Activated CD8-positive, alpha-beta memory T cell treated with anti-CD3 and anti-CD28 coated beads for 36 hours (primary cell): ENCODE data around the gene UBE3C. TPM values are rescaled to one million over a fixed set of nuclear protein-coding genes. Genes with fewer than 3 reads are reported as not detected.
"Not testable (repeated sequence)": the region's sequence is repeated elsewhere in the genome, so short reads cannot be mapped to it uniquely, and the experiment has no call there.

ENCODE experiments used
- CTCF ChIA-PET: fragments of 350-600 bp; sonication (Branson Sonifier 250); formaldehyde crosslinking; loops from one replicate; lab custom pipeline; 2021; ENCODE audit warnings: antibody characterized with exemption; lab: Charles Lee
- POLR2A ChIA-PET: fragments of 350-600 bp; sonication (Branson Sonifier 250); formaldehyde crosslinking; loops from one replicate; lab custom pipeline; 2021; ENCODE audit warnings: antibody characterized with exemption; lab: Charles Lee
- total RNA-seq, 2 experiments: library from RNA; stranded (reverse); gene quantifications; one replicate each; pipeline ENCODE4 v1.2.3, GENCODE V29; 2021

Gene UBE3C
- total RNA-seq, 2 experiments from 2014 or later, result 80.9 to 81.8 TPM

GRCh38 chr7:157277568-157277967 is 138.8 kb downstream of the UBE3C start:
- CTCF ChIA-PET, POLR2A ChIA-PET: not testable (repeated sequence)

GRCh38 chr7:157278167-157278790 is 139.6 kb downstream of the UBE3C start:
- CTCF ChIA-PET, result no interaction called here
- POLR2A ChIA-PET, result no interaction called here

GRCh38 chr7:157278791-157279724 is 140.3 kb downstream of the UBE3C start:
- POLR2A ChIA-PET, result no interaction called here
- CTCF ChIA-PET, result no interaction called here

GRCh38 chr7:157279741-157280215 is 141.1 kb downstream of the UBE3C start:
- CTCF ChIA-PET, result no interaction called here

GRCh38 chr7:157280216-157280841 is 141.6 kb downstream of the UBE3C start:
- POLR2A ChIA-PET, result no interaction called here
- CTCF ChIA-PET, result no interaction called here

More at GRCh38 chr7:157279741-157280215, 141.1 kb downstream of the UBE3C start:
- POLR2A ChIA-PET, result no interaction called here

- ChIA-PET POLR2A (no interaction called here), CTCF (no interaction called here)
Measured at GRCh38 chr7:157281221-157281998, 142.7 kb downstream of the UBE3C start.

- POLR2A ChIA-PET, result no interaction called here
- CTCF ChIA-PET, result no interaction called here
Measured at GRCh38 chr7:157282141-157282801, 143.5 kb downstream of the UBE3C start.

- POLR2A ChIA-PET, result no interaction called here
Measured at GRCh38 chr7:157284229-157285014, 145.7 kb downstream of the UBE3C start.

GRCh38 chr7:157291404-157292080 is 152.8 kb downstream of the UBE3C start:
- POLR2A ChIA-PET, result no interaction called here
- CTCF ChIA-PET, result interaction anchor here (0.6 kb wide), 1 partner anchor 104 kb away, joined by 3 read pairs; no protein-coding TSS in a partner anchor

More at GRCh38 chr7:157284229-157285014, 145.7 kb downstream of the UBE3C start:
- CTCF ChIA-PET, result no interaction called here

GRCh38 chr7:157292258-157292657 is 153.5 kb downstream of the UBE3C start:
- CTCF ChIA-PET, result no interaction called here
- POLR2A ChIA-PET, result no interaction called here

- ChIA-PET POLR2A (no interaction called here), CTCF (no interaction called here)
Measured at GRCh38 chr7:157292770-157293412, 154.2 kb downstream of the UBE3C start.

- POLR2A ChIA-PET, result no interaction called here
- CTCF ChIA-PET, result no interaction called here
Measured at GRCh38 chr7:157293413-157293788, 154.7 kb downstream of the UBE3C start.

- CTCF ChIA-PET, result no interaction called here
- POLR2A ChIA-PET, result no interaction called here
Measured at GRCh38 chr7:157294773-157295172, 156.0 kb downstream of the UBE3C start.

- CTCF ChIA-PET, result no interaction called here
- POLR2A ChIA-PET, result no interaction called here
Measured at GRCh38 chr7:157295338-157295737, 156.6 kb downstream of the UBE3C start.

- ChIA-PET CTCF (no interaction called here), POLR2A (interaction anchor here (0.8 kb wide), 1 partner anchor 41 kb away, joined by 3 read pairs; no protein-coding TSS in a partner anchor)
Measured at GRCh38 chr7:157297185-157297584, 158.5 kb downstream of the UBE3C start.

- ChIA-PET POLR2A (no interaction called here), CTCF (no interaction called here)
Measured at GRCh38 chr7:157299317-157299612, 160.5 kb downstream of the UBE3C start.
